SU-DHL-6 (cell line): ENCODE results near the gene RBM33.

Experiments
- H2AFZ ChIP-seq: fragments of 200-600 bp; sonication (generic); 2 replicates; pipeline ENCODE4 v1.6.1; 2014; ENCODE audit warnings: low read depth, mild to moderate bottlenecking, moderate library complexity, mixed read lengths, antibody characterized with exemption, low read length; ENCODE audit not compliant: severe bottlenecking
- H3F3A ChIP-seq: fragments of 200-600 bp; shearing (Covaris generic); 2 replicates; pipeline ENCODE4 v1.6.0; 2016; ENCODE audit warnings: antibody characterized with exemption, mild to moderate bottlenecking; ENCODE audit not compliant: insufficient read depth
- H3K27ac ChIP-seq: fragments of 200-600 bp; sonication (generic); 2 replicates; pipeline ENCODE4 v1.5.1; 2016; ENCODE audit warnings: low read depth, mild to moderate bottlenecking, low read length, moderate library complexity, mixed read lengths
- H3K27me3 ChIP-seq: fragments of 200-600 bp; sonication (generic), shearing (Covaris generic); 2 replicates; pipeline ENCODE4 v1.6.0; 2014; ENCODE audit warnings: mild to moderate bottlenecking, low read length
- H3K36me3 ChIP-seq: fragments of 200-600 bp; sonication (generic); 2 replicates; pipeline ENCODE4 v1.6.1; 2014; ENCODE audit warnings: mild to moderate bottlenecking, low read length, mixed read lengths
- H3K4me2 ChIP-seq: fragments of 300-600, 200-600 bp; shearing (Covaris generic), sonication (generic); 2 replicates; pipeline ENCODE4 v1.6.0; 2014; ENCODE audit warnings: low read length, low read depth, mild to moderate bottlenecking; ENCODE audit not compliant: poor library complexity, severe bottlenecking
- H3K4me3 ChIP-seq: fragments of 200-600 bp; sonication (generic); 2 replicates; pipeline ENCODE4 v1.5.1; 2014; ENCODE audit warnings: antibody characterized with exemption, low read length, mild to moderate bottlenecking, mixed read lengths; ENCODE audit not compliant: insufficient read depth, poor library complexity, severe bottlenecking
- H3K79me2 ChIP-seq: fragments of 200-600 bp; sonication (generic); 2 replicates; pipeline ENCODE4 v1.6.1; 2014; ENCODE audit warnings: mild to moderate bottlenecking, low read length, moderate library complexity; ENCODE audit not compliant: insufficient read depth
- H3K9ac ChIP-seq: fragments of 200-600 bp; sonication (generic); 2 replicates; pipeline ENCODE4 v1.7.0; 2014; ENCODE audit warnings: mild to moderate bottlenecking, low read length
- H3K9me2 ChIP-seq: fragments of 200-600 bp; sonication (generic); replicated peaks from 2 replicates; pipeline ENCODE4 v1.6.1; 2014; ENCODE audit warnings: low read length; ENCODE audit not compliant: insufficient read depth
- H3K9me3 ChIP-seq: fragments of 200-600 bp; sonication (generic); 2 replicates; pipeline ENCODE4 v1.6.1; 2014; ENCODE audit warnings: low read length, mixed read lengths; ENCODE audit not compliant: insufficient read depth
- H4K20me1 ChIP-seq: fragments of 200-600 bp; sonication (generic); 2 replicates; pipeline ENCODE4 v1.6.1; 2014; ENCODE audit warnings: low read depth, mild to moderate bottlenecking, antibody characterized with exemption, low read length, moderate library complexity, mixed read lengths
- EZH2phosphoT487 ChIP-seq: fragments of 200-600 bp; sonication (generic), shearing (Covaris generic); conservative IDR thresholded peaks from 2 replicates; pipeline ENCODE4 v1.6.1; 2018; ENCODE audit warnings: mild to moderate bottlenecking, antibody characterized with exemption, low read length, moderate library complexity, mixed read lengths
- TF ChIP-seq, protein P1 (sequence below): fragments of 200-600 bp; sonication (generic); IDR thresholded peaks from one replicate; pipeline ENCODE4 v1.5.1; 2017; ENCODE audit warnings: antibody characterized with exemption, mild to moderate bottlenecking, low read length, moderate library complexity; ENCODE audit not compliant: insufficient read depth, poor library complexity, severe bottlenecking

The RBM33 gene

GRCh38 chr7:155752756-155753445 is 108.4 kb downstream of the RBM33 start:
- peaks cover 99% of the 10 kb centered on the region for H3K79me2 ChIP-seq
- no peak overlapping the region for H3K4me3 ChIP-seq
- peak overlapping the region; percentile 4; the same call in 1 of the 2 replicates for H3K9ac ChIP-seq
- peak overlapping the region; percentile 55 for H3K4me2 ChIP-seq
- no peak overlapping the region for H2AFZ ChIP-seq
- no peaks in the 10 kb centered on the region for H3K27me3 ChIP-seq
- TF ChIP-seq EZH2phosphoT487: no peak
- TF ChIP-seq, protein P1, sequence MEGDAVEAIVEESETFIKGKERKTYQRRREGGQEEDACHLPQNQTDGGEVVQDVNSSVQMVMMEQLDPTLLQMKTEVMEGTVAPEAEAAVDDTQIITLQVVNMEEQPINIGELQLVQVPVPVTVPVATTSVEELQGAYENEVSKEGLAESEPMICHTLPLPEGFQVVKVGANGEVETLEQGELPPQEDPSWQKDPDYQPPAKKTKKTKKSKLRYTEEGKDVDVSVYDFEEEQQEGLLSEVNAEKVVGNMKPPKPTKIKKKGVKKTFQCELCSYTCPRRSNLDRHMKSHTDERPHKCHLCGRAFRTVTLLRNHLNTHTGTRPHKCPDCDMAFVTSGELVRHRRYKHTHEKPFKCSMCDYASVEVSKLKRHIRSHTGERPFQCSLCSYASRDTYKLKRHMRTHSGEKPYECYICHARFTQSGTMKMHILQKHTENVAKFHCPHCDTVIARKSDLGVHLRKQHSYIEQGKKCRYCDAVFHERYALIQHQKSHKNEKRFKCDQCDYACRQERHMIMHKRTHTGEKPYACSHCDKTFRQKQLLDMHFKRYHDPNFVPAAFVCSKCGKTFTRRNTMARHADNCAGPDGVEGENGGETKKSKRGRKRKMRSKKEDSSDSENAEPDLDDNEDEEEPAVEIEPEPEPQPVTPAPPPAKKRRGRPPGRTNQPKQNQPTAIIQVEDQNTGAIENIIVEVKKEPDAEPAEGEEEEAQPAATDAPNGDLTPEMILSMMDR: no peak
- H3K9me3 ChIP-seq: no peaks in the 10 kb centered on the region
- peaks cover 14% of the 10 kb centered on the region; the same call in 1 of the 2 replicates for H4K20me1 ChIP-seq
- no peaks in the 10 kb centered on the region for H3F3A ChIP-seq
- H3K36me3 ChIP-seq: peaks cover 4% of the 10 kb centered on the region; the same call in 1 of the 2 replicates
- no peaks in the 10 kb centered on the region for H3K9me2 ChIP-seq
- H3K27ac ChIP-seq: peak overlapping the region; percentile 62

- Histone ChIP-seq H3F3A (no peaks in the 10 kb centered on the region), H3K27ac (peak overlapping the region; percentile 62), H3K79me2 (peaks cover 99% of the 10 kb centered on the region), H3K4me2 (peak overlapping the region; percentile 55), H3K36me3 (peaks cover 4% of the 10 kb centered on the region; the same call in 1 of the 2 replicates), H4K20me1 (peaks cover 10% of the 10 kb centered on the region; the same call in 1 of the 2 replicates), H2AFZ (no peak overlapping the region), H3K27me3 (no peaks in the 10 kb centered on the region), H3K9me2 (no peaks in the 10 kb centered on the region), H3K4me3 (no peak overlapping the region), H3K9ac (no peak overlapping the region; the same call in 1 of the 2 replicates), H3K9me3 (no peaks in the 10 kb centered on the region)
- TF ChIP-seq, protein P1: no peak
- TF ChIP-seq EZH2phosphoT487: no peak
Measured at GRCh38 chr7:155753446-155753965, 109.0 kb downstream of the RBM33 start.

DNA sequence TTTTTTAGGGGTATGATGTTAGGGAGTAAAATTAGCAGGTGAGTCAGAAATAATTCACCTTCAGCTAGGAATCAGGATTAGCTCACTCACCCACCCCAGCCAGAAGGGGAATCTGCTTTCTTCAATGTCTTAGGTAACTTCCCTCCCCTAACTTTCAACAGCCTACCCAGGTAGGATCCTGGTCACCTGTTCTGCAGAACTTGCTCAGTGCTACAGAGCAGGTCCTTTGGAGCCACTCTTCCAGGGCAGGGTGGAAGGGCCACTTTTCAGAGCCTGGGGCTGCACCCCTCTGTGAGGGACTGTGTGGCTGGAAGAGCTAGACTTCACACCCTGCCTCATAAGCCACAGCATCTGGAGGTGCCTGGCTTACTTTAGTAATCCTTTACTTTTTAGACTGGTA is 109.7 kb downstream of the RBM33 start:
- no peaks in the 10 kb centered on the region for H3K9me2 ChIP-seq

More for the DNA sequence above, 109.7 kb downstream of the RBM33 start:
- peak overlapping the region; percentile 62 for H3K27ac ChIP-seq
- no peak overlapping the region for H3K4me3 ChIP-seq
- H3K9ac ChIP-seq: no peak overlapping the region
- H3K27me3 ChIP-seq: no peaks in the 10 kb centered on the region
- no peak overlapping the region for H2AFZ ChIP-seq
- H3K4me2 ChIP-seq: no peak overlapping the region
- peaks cover 4% of the 10 kb centered on the region; the same call in 1 of the 2 replicates for H3K36me3 ChIP-seq
- peaks cover 9% of the 10 kb centered on the region; the same call in 1 of the 2 replicates for H4K20me1 ChIP-seq
- H3K9me3 ChIP-seq: no peaks in the 10 kb centered on the region
- no peaks in the 10 kb centered on the region for H3F3A ChIP-seq
- H3K79me2 ChIP-seq: peaks cover 99% of the 10 kb centered on the region
- TF ChIP-seq, protein P1: no peak
- TF ChIP-seq EZH2phosphoT487: no peak
